ENCODE results near the gene ZNF521.

DNA sequence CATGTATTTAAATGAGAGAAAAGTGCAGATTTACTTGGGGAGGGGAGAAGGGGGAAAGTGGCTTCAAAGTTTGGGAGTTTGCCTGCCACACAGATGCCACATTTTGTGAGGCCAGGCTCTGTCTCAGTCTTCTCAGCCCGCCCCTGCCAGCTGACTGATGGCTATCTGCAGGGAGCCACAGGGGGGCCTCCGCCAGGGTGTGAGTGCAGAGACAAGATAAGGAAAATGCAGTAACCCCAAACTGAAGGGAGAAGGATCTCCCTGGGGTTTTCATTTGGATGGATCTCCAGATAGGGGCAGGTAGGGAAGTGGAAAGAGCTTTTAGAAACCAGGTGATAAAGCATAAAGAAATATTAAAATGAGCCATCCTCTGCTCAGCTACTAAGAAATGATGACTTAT lies 128.8 kb downstream of the ZNF521 start:
- TF ChIP-seq, protein P1, sequence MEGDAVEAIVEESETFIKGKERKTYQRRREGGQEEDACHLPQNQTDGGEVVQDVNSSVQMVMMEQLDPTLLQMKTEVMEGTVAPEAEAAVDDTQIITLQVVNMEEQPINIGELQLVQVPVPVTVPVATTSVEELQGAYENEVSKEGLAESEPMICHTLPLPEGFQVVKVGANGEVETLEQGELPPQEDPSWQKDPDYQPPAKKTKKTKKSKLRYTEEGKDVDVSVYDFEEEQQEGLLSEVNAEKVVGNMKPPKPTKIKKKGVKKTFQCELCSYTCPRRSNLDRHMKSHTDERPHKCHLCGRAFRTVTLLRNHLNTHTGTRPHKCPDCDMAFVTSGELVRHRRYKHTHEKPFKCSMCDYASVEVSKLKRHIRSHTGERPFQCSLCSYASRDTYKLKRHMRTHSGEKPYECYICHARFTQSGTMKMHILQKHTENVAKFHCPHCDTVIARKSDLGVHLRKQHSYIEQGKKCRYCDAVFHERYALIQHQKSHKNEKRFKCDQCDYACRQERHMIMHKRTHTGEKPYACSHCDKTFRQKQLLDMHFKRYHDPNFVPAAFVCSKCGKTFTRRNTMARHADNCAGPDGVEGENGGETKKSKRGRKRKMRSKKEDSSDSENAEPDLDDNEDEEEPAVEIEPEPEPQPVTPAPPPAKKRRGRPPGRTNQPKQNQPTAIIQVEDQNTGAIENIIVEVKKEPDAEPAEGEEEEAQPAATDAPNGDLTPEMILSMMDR (IDR thresholded peaks at IDR 0.05; ENCODE audit: insufficient read depth, low read depth, low read length): no peak
- TF ChIP-seq EZH2 (IDR thresholded peaks at IDR 0.05; ENCODE audit: insufficient read depth, low read length): no peak
